ENCODE results near the gene MYORG. TPM values are rescaled to one million over a fixed set of nuclear protein-coding genes. Genes with fewer than 3 reads are reported as not detected.

The MYORG gene
- total RNA-seq, 6 experiments from 2014 or later: 27.1 to 73.6 (median 36.0) TPM

GRCh38 chr9:34403554-34404380 lies 27.1 kb upstream of the MYORG start:
- H3K27ac ChIP-seq: no peak overlapping the region
- intact Hi-C loops (cut with DNase I): loop anchor here in 1 of 2 donors (5.0 kb wide), 1 partner anchor 94 kb away; no protein-coding TSS in a partner anchor

GRCh38 chr9:34400686-34401602 lies 24.2 kb upstream of the MYORG start:
- WGBS (ENCODE audit: insufficient coverage, low coverage, low lambda C conversion rate, missing lambda C conversion rate): 87% methylated on average over 24 of the region's 40 CpGs
- no peak overlapping the region for H3K27ac ChIP-seq
- H3K4me3 ChIP-seq: no peak overlapping the region
- TF ChIP-seq CTCF (IDR thresholded peaks at IDR 0.05) (no peak), POLR2A (IDR thresholded peaks at IDR 0.05) (no peak)
- intact Hi-C loops (cut with DNase I): loop anchor here in 1 of 2 donors (5.0 kb wide), 1 partner anchor 96 kb away; no protein-coding TSS in a partner anchor
- no peaks in the 10 kb centered on the region for H3K4me1 ChIP-seq
- H3K9me3 ChIP-seq: no peaks in the 10 kb centered on the region
- no peaks in the 10 kb centered on the region for H3K27me3 ChIP-seq
- ATAC-seq (peak in 1 of 4 donors; percentile 17), DNase-seq (no peak)
- peaks cover 0 to 10% (median 2%) of the 10 kb centered on the region in 4 donors for H3K36me3 ChIP-seq

More at GRCh38 chr9:34403554-34404380, 27.1 kb upstream of the MYORG start:
- peaks cover 0 to 10% (median 2%) of the 10 kb centered on the region in 4 donors for H3K36me3 ChIP-seq
- no peak overlapping the region for H3K4me3 ChIP-seq
- no peaks in the 10 kb centered on the region for H3K27me3 ChIP-seq
- no peaks in the 10 kb centered on the region for H3K4me1 ChIP-seq
- peak; percentile 85 to 98 (median 92) for ATAC-seq
- H3K9me3 ChIP-seq: no peaks in the 10 kb centered on the region
- TF ChIP-seq POLR2A (IDR thresholded peaks at IDR 0.05) (no peak), CTCF (IDR thresholded peaks at IDR 0.05) (peak; percentile 97 to 99 (median 98))
- DNase-seq: peak; percentile 65 to 84 (median 74)

- Histone ChIP-seq H3K9me3 (no peaks in the 10 kb centered on the region), H3K27ac (no peak overlapping the region), H3K36me3 (peaks cover 0 to 10% (median 2%) of the 10 kb centered on the region in 4 donors), H3K27me3 (no peaks in the 10 kb centered on the region), H3K4me1 (no peaks in the 10 kb centered on the region), H3K4me3 (no peak overlapping the region)
- no peak for ATAC-seq
- TF ChIP-seq POLR2A (IDR thresholded peaks at IDR 0.05): no peak
- no peak for TF ChIP-seq CTCF (IDR thresholded peaks at IDR 0.05)
- intact Hi-C loops (cut with DNase I): loop anchor here in 1 of 2 donors (5.0 kb wide), 1 partner anchor 97 kb away; no protein-coding TSS in a partner anchor
- 90% methylated on average over 3 of the region's 12 CpGs for WGBS (ENCODE audit: insufficient coverage, low coverage, low lambda C conversion rate, missing lambda C conversion rate)
- DNase-seq: no peak
These were observed 23.6 kb upstream of the MYORG start for GRCh38 chr9:34400275-34400674.

GRCh38 chr9:34399729-34400128 lies 23.0 kb upstream of the MYORG start:
- no peak for ATAC-seq
- no peak for DNase-seq
- 89% methylated on average over 3 of the region's 4 CpGs for WGBS (ENCODE audit: insufficient coverage, low coverage, low lambda C conversion rate, missing lambda C conversion rate)
- Histone ChIP-seq H3K36me3 (peaks cover 0 to 10% (median 2%) of the 10 kb centered on the region in 4 donors), H3K27me3 (no peaks in the 10 kb centered on the region), H3K9me3 (no peaks in the 10 kb centered on the region), H3K4me3 (no peak overlapping the region), H3K27ac (no peak overlapping the region), H3K4me1 (no peaks in the 10 kb centered on the region)
- TF ChIP-seq POLR2A (IDR thresholded peaks at IDR 0.05) (no peak), CTCF (IDR thresholded peaks at IDR 0.05) (no peak)
- intact Hi-C loops (cut with DNase I): loop anchor here in 1 of 2 donors (5.0 kb wide), 1 partner anchor 98 kb away; no protein-coding TSS in a partner anchor

Data from right lobe of liver (tissue), 6 donors.